ENCODE data around the gene HSD3B7. TPM values are rescaled to one million over a fixed set of nuclear protein-coding genes. Genes with fewer than 3 reads are reported as not detected.

HSD3B7 gene
- total RNA-seq, 2 donors from 2014 or later: 4.1 to 4.8 TPM

- H3K4me3 ChIP-seq (ENCODE audit: low read length): no peak overlapping the region
- H3K9me3 Mint-ChIP-seq: no peaks in the 10 kb centered on the region
- 95 to 96% methylated on average over 16 to 19 of the region's 19 CpGs for WGBS, 2 experiments (ENCODE audit: insufficient coverage in 1 of 2, insufficient read length in 1 of 2)
- H3K36me3 Mint-ChIP-seq (ENCODE audit: low read depth): peaks cover 74% of the 10 kb centered on the region
- no peak overlapping the region for H3K27ac Mint-ChIP-seq
- DNase-seq: no peak
- no peaks in the 10 kb centered on the region for H3K9me3 ChIP-seq (ENCODE audit: control insufficient read depth, low read length)
- no peak overlapping the region for H3K9ac ChIP-seq (ENCODE audit: extremely low read depth, low read length, poor library complexity, severe bottlenecking)
- H3K4me1 ChIP-seq (ENCODE audit: control insufficient read depth, insufficient read depth, low read length): no peaks in the 10 kb centered on the region
- no peak for TF ChIP-seq CTCF (conservative IDR thresholded peaks at IDR 0.05)
- H3K27me3 ChIP-seq (ENCODE audit: control insufficient read depth, insufficient read depth, low read length, poor library complexity, severe bottlenecking): no peaks in the 10 kb centered on the region
- H3K4me3 Mint-ChIP-seq: no peak overlapping the region
- H3K27ac ChIP-seq (ENCODE audit: low read depth, low read length): no peak overlapping the region
- H3K36me3 ChIP-seq (ENCODE audit: control insufficient read depth, insufficient read depth, low read length): peaks cover 81% of the 10 kb centered on the region
- H3K27me3 Mint-ChIP-seq (ENCODE audit: insufficient read depth): no peaks in the 10 kb centered on the region
- no peaks in the 10 kb centered on the region for H3K4me1 Mint-ChIP-seq
Observed at GRCh38 chr16:30966033-30966619, 18.9 kb upstream of the HSD3B7 start.

GRCh38 chr16:30967795-30968194 lies 17.2 kb upstream of the HSD3B7 start:
- TF ChIP-seq CTCF (conservative IDR thresholded peaks at IDR 0.05): no peak
- H3K27ac Mint-ChIP-seq: no peak overlapping the region
- Histone ChIP-seq H3K9ac (ENCODE audit: extremely low read depth, low read length, poor library complexity, severe bottlenecking) (no peak overlapping the region), H3K36me3 (ENCODE audit: control insufficient read depth, insufficient read depth, low read length) (peaks cover 78% of the 10 kb centered on the region), H3K27ac (ENCODE audit: low read depth, low read length) (no peak overlapping the region), H3K27me3 (ENCODE audit: control insufficient read depth, insufficient read depth, low read length, poor library complexity, severe bottlenecking) (no peaks in the 10 kb centered on the region), H3K9me3 (ENCODE audit: control insufficient read depth, low read length) (no peaks in the 10 kb centered on the region), H3K4me1 (ENCODE audit: control insufficient read depth, insufficient read depth, low read length) (no peaks in the 10 kb centered on the region), H3K4me3 (ENCODE audit: low read length) (no peak overlapping the region)
- 88 to 92% methylated on average over 4 of the region's 4 CpGs for WGBS, 2 experiments (ENCODE audit: insufficient coverage in 1 of 2, insufficient read length in 1 of 2)
- H3K36me3 Mint-ChIP-seq (ENCODE audit: low read depth): peaks cover 76% of the 10 kb centered on the region
- H3K27me3 Mint-ChIP-seq (ENCODE audit: insufficient read depth): no peaks in the 10 kb centered on the region
- DNase-seq: no peak
- no peaks in the 10 kb centered on the region for H3K4me1 Mint-ChIP-seq
- H3K9me3 Mint-ChIP-seq: no peaks in the 10 kb centered on the region
- H3K4me3 Mint-ChIP-seq: no peak overlapping the region

GRCh38 chr16:30969246-30969842 lies 15.7 kb upstream of the HSD3B7 start:
- no peak overlapping the region for H3K4me3 Mint-ChIP-seq
- Histone ChIP-seq H3K4me3 (ENCODE audit: low read length) (no peak overlapping the region), H3K27ac (ENCODE audit: low read depth, low read length) (no peak overlapping the region), H3K36me3 (ENCODE audit: control insufficient read depth, insufficient read depth, low read length) (peaks cover 79% of the 10 kb centered on the region), H3K4me1 (ENCODE audit: control insufficient read depth, insufficient read depth, low read length) (no peaks in the 10 kb centered on the region), H3K9me3 (ENCODE audit: control insufficient read depth, low read length) (no peaks in the 10 kb centered on the region), H3K9ac (ENCODE audit: extremely low read depth, low read length, poor library complexity, severe bottlenecking) (no peak overlapping the region), H3K27me3 (ENCODE audit: control insufficient read depth, insufficient read depth, low read length, poor library complexity, severe bottlenecking) (no peaks in the 10 kb centered on the region)
- H3K27me3 Mint-ChIP-seq (ENCODE audit: insufficient read depth): no peaks in the 10 kb centered on the region
- peaks cover 76% of the 10 kb centered on the region for H3K36me3 Mint-ChIP-seq (ENCODE audit: low read depth)
- no peak overlapping the region for H3K27ac Mint-ChIP-seq
- DNase-seq: no peak
- no peak for TF ChIP-seq CTCF (conservative IDR thresholded peaks at IDR 0.05)
- 95 to 96% methylated on average over 19 of the region's 19 CpGs for WGBS, 2 experiments (ENCODE audit: insufficient coverage in 1 of 2, insufficient read length in 1 of 2)
- H3K9me3 Mint-ChIP-seq: no peaks in the 10 kb centered on the region
- H3K4me1 Mint-ChIP-seq: no peaks in the 10 kb centered on the region
